ENCODE measurements around the gene OR8D1.
A peak's percentile ranks its signal among the peaks of the same experiment; 100 is the strongest.
"Not testable (repeated sequence)": the region's sequence is repeated elsewhere in the genome, so short reads cannot be mapped to it uniquely, and the experiment has no call there.

OR8D1 gene

GRCh38 chr11:124278261-124278660 is 35.5 kb downstream of the OR8D1 start:
- no peak for DNase-seq

GRCh38 chr11:124277804-124278203 is 35.9 kb downstream of the OR8D1 start:
- DNase-seq: no peak

GRCh38 chr11:124277207-124277606 is 36.5 kb downstream of the OR8D1 start:
- DNase-seq: no peak

DNA sequence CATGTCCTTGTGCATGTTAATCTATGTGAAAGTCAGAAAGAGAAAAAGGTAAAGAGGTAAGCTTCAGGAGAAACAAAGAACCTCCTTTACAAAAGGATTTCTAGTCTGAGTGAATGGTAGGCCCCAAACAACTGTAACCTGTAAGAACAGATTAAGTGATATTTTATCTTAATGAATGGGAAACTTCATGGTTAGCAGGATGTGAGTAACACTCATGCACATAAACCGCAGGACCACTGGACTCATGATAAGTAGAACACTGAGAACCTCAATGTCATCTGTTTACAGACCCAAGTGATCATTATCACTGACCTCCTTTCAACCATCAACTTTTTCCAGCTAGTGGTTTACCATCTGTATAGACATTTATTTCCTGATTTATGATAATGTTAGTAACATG is 37.7 kb downstream of the OR8D1 start:
- peak in 1 of 2 donors; percentile 78 for DNase-seq

- DNase-seq: no peak
Observed at GRCh38 chr11:124274000-124274399, 39.7 kb downstream of the OR8D1 start.

GRCh38 chr11:124270886-124271285 is 42.9 kb downstream of the OR8D1 start:
- DNase-seq: not testable (repeated sequence)

DNA sequence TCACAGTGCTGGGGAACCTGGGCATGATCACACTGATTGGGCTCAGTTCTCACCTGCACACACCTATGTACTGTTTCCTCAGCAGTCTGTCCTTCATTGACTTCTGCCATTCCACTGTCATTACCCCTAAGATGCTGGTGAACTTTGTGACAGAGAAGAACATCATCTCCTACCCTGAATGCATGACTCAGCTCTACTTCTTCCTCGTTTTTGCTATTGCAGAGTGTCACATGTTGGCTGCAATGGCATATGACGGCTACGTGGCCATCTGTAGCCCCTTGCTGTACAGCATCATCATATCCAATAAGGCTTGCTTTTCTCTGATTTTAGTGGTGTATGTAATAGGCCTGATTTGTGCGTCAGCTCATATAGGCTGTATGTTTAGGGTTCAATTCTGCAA is 48.7 kb downstream of the OR8D1 start:
- DNase-seq: not testable (repeated sequence)

- no peak for DNase-seq
Observed at GRCh38 chr11:124256076-124256475, 57.7 kb downstream of the OR8D1 start, which contains the start of gene OR8G5. TSS of gene OR8G5 (plus strand) at chr11:124256376. CDS start at chr11:124264932, 8,556 bp downstream.

Measured in bone marrow (tissue), 2 donors.